ENCODE results near the gene CHST1. TPM values are rescaled to one million over a fixed set of nuclear protein-coding genes. Genes with fewer than 3 reads are reported as not detected.

Gene CHST1
- total RNA-seq, 1 donor from 2014 or later = 2.6 TPM

GRCh38 chr11:45667929-45668680 lies 2.7 kb upstream of the CHST1 start:
- Histone ChIP-seq H3K4me2 (ENCODE audit: low read length) (no peak overlapping the region), H3K36me3 (ENCODE audit: insufficient read depth, low read length) (no peaks in the 10 kb centered on the region), H3K27ac (ENCODE audit: low read depth, low read length) (no peak overlapping the region), H3K4me1 (ENCODE audit: insufficient read depth, low read length) (peaks cover 16% of the 10 kb centered on the region), H4K20me1 (ENCODE audit: insufficient read depth, low read length) (peaks cover 5% of the 10 kb centered on the region), H3K9me3 (ENCODE audit: insufficient read depth, low read depth, low read length) (no peaks in the 10 kb centered on the region), H3K4me3 (ENCODE audit: insufficient read depth, low read depth, low read length) (no peak overlapping the region), H3K27me3 (ENCODE audit: insufficient read depth, low read length) (peaks cover 17% of the 10 kb centered on the region), H2AFZ (ENCODE audit: low read depth, low read length) (no peak overlapping the region), H3K9ac (ENCODE audit: low read length) (no peak overlapping the region), H3K79me2 (ENCODE audit: insufficient read depth, low read length) (no peaks in the 10 kb centered on the region)
- FAIRE-seq = no peak
- no peak for DNase-seq (ENCODE audit: low read depth)
- TF ChIP-seq EZH2 (IDR thresholded peaks at IDR 0.05; ENCODE audit: insufficient read depth, low read length) (no peak), CTCF (IDR thresholded peaks at IDR 0.05; ENCODE audit: insufficient read depth, low read depth, low read length) (no peak)
- Mint-ChIP-seq H3K4me3 (ENCODE audit: unreplicated experiment) (no peak overlapping the region), H3K9me3 (ENCODE audit: unreplicated experiment) (no peaks in the 10 kb centered on the region), H3K27me3 (ENCODE audit: low read depth, unreplicated experiment) (peaks cover 61% of the 10 kb centered on the region), H3K27ac (ENCODE audit: unreplicated experiment) (no peak overlapping the region), H3K4me1 (ENCODE audit: low read depth, unreplicated experiment) (peaks cover 9% of the 10 kb centered on the region), H3K36me3 (ENCODE audit: low read depth, unreplicated experiment) (no peaks in the 10 kb centered on the region)

- peaks cover 17% of the 10 kb centered on the region for H3K27me3 ChIP-seq (ENCODE audit: insufficient read depth, low read length)
- H3K36me3 ChIP-seq (ENCODE audit: insufficient read depth, low read length) = no peaks in the 10 kb centered on the region
- TF ChIP-seq EZH2 (IDR thresholded peaks at IDR 0.05; ENCODE audit: insufficient read depth, low read length) (no peak), CTCF (IDR thresholded peaks at IDR 0.05; ENCODE audit: insufficient read depth, low read depth, low read length) (no peak)
- no peaks in the 10 kb centered on the region for H3K9me3 ChIP-seq (ENCODE audit: insufficient read depth, low read depth, low read length)
- no peak overlapping the region for H2AFZ ChIP-seq (ENCODE audit: low read depth, low read length)
- no peak overlapping the region for H3K4me3 ChIP-seq (ENCODE audit: insufficient read depth, low read depth, low read length)
- H3K4me1 Mint-ChIP-seq (ENCODE audit: low read depth, unreplicated experiment) = peaks cover 16% of the 10 kb centered on the region
- peaks cover 25% of the 10 kb centered on the region for H3K4me1 ChIP-seq (ENCODE audit: insufficient read depth, low read length)
- no peak overlapping the region for H3K4me2 ChIP-seq (ENCODE audit: low read length)
- H3K27ac Mint-ChIP-seq (ENCODE audit: unreplicated experiment) = no peak overlapping the region
- no peaks in the 10 kb centered on the region for H3K9me3 Mint-ChIP-seq (ENCODE audit: unreplicated experiment)
- no peak overlapping the region for H3K27ac ChIP-seq (ENCODE audit: low read depth, low read length)
- peaks cover 5% of the 10 kb centered on the region for H4K20me1 ChIP-seq (ENCODE audit: insufficient read depth, low read length)
- H3K27me3 Mint-ChIP-seq (ENCODE audit: low read depth, unreplicated experiment) = peaks cover 55% of the 10 kb centered on the region
- no peaks in the 10 kb centered on the region for H3K36me3 Mint-ChIP-seq (ENCODE audit: low read depth, unreplicated experiment)
- H3K9ac ChIP-seq (ENCODE audit: low read length) = no peak overlapping the region
- no peaks in the 10 kb centered on the region for H3K79me2 ChIP-seq (ENCODE audit: insufficient read depth, low read length)
- DNase-seq (ENCODE audit: low read depth) (no peak), FAIRE-seq (no peak)
- H3K4me3 Mint-ChIP-seq (ENCODE audit: unreplicated experiment) = no peak overlapping the region
Measured at GRCh38 chr11:45666648-45667642, 1.5 kb upstream of the CHST1 start.

All from astrocyte (in vitro differentiated cells and primary cell).